ENCODE data around the gene AGTPBP1. TPM values are rescaled to one million over a fixed set of nuclear protein-coding genes. Genes with fewer than 3 reads are reported as not detected.

Gene AGTPBP1
- total RNA-seq, 1 donor from 2014 or later = 12.2 TPM

DNA sequence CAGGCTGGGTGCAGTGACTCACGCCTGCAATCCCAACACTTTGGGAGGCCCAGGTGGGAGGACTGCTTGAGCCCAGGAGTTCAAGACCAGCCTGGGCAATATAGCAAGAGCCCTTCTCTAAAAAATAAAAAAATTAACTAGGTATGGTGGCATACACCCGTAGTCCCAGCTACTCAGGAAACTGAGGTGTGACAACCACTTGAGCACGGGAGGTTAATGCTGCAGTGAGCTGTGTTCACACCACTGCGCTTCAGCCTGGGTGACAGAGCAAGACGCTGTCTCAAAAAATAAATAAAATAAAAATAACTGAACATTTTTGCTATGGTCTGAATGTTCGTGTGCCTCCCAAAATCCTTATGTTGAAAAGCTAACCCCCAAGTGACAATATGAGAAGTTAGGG lies 24.5 kb downstream of the AGTPBP1 start:
- no peak for DNase-seq (ENCODE audit: low spot score)

DNA sequence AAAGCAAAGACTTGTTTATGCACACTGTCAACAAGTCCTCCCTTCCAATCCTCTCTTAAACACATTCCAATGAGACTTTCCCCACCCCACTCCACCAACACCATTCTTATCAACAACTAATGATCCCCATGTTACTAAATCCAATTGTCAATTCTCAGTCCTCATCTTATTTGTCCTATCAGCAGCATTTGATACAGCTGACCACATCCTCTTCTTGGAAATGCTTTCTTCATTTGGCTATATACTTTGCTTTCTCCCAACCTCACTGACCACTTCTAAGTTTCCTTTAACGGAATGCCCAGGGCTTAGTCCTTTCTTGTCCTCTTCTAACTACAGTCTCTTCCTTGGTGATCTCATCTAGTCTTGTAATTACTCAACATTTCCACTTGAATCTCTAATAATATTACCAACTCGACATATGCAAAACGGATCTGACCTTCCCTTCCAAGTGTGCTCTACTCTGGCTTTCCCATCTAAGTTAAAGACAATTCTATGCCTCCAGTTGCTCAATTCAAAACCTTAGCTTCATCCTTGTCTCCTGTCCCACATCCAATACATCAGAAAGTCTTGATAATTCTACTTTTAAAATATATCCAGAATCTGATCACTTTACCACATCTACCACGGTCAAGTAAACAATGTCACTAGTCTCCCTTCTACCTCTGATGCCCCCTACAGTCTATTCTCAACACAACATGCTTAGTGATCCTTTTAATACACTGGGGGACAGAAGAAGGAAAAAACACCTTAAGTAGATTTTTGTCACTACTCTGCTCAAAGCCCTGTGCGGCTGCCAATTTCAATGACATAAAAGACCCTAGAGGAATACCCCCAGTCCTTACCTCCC lies 25.5 kb downstream of the AGTPBP1 start:
- DNase-seq (ENCODE audit: low spot score) = no peak

DNA sequence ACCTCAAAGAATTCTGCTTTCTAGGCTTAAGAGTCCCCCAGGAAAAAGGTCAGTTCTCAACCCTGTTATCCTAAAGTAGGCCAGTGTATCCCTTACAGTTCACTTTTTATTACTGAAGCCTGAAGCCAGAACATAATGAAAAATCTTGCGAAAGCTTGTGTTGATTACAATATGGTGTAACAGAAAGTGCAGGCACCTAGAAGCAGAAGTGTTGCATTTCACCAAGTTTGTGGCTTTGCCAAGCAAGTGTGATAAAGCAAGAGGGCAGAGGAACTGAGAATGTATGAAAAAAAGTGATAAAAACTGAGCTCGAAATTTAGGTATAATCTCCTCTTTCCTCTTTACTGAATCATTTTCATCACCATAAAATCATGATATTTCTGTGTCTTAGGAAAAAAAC lies 26.2 kb downstream of the AGTPBP1 start:
- DNase-seq (ENCODE audit: low spot score) = no peak

DNA sequence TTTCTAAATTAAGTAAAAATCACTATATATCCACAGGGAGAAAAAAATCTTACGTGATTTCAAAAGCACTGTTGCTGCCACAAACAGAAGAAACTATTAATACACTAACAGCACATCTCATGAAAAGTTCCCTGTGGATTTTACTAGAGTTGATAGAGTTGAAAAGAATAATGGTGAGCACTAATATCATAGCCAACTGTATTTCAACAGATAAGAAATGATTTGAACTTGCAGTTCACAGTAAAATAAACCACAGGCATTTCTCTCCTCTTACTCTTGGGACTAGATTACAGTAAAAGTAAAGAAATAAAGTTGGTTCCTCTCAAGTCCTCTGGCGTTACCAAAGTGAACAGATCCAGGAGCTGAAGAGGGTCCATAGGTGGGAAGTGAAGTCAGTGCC lies 27.9 kb downstream of the AGTPBP1 start:
- DNase-seq (ENCODE audit: low spot score) = no peak

DNA sequence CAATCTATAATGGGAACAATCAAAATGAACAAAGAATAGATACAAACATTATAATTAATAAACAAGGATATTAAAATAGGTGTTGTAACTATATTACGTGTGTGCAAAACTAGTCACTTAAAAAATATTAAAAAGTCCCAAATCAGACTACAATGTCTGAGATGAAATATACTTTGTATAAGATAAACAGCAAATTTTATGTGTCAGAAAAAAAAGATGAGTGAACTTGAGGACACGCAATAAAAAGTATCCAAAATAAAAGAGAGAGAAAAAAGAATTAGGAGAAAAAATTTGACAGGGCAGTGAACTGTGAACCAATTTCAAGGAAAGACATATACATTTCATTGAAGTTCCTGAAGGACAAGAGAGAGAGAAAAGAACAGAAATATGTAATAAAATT lies 37.0 kb downstream of the AGTPBP1 start:
- DNase-seq (ENCODE audit: low spot score) = no peak

DNA sequence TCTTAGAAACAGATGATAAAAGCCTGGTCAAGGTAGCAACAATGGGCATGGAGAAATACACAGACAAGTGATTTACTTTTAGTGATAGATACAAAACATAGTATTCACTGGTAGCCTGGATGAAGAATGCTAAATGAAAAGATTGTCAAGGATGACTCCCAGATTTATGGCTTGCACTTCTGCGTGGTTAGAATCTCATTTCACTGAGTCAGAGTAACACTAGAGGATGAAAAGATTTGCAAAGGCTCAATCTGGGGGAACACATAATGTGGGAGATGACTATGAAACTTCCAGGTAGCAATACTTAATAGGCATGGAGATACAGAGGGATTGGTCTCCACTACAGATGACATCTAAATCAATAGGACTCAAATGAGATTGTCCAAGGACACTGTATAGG lies 38.4 kb downstream of the AGTPBP1 start:
- no peak for DNase-seq (ENCODE audit: low spot score)

DNA sequence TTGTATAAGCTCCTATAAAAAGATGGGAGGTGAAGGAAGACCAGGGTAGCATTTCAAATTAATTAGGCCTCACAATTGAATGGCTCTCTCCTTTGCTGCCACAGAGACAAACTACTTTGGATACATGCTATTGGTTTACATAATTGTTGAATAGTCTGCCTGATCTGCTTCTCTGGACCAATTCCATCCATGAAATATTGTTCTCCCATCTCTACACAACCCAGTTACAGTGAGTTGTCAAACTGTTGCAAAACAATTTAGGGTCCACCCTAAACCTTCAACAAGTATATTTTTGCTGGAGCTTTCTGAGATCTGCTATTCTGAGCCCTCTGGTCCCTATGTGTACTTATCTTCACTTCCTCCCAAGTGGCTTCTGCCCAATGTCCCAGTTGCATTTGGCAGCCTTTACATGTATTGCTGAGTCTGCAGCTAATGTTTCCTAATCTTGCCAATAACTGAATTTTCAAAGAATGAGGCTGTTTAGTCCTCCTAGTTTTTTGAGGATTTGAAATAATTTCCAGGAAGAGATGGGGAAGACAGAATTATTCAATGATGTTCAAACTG lies 38.9 kb downstream of the AGTPBP1 start:
- DNase-seq (ENCODE audit: low spot score) = no peak

DNA sequence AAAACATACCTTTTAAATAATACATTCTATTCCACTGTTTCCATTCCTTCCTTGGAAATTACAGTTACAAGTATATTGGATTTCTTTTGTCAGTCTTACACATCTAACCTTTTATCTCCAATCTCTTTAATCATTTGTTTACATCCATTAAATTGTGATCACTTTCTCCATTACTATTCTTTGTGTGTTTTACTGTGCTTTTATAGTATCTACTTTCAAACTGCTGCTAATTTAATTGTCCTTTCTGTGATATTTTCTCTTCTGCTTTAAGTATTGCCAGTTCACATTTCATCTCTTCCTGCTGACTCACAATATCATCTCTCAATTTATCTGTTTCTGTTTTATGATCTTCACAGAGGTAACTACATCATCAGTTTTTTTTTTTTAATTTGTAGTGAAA lies 39.6 kb downstream of the AGTPBP1 start:
- DNase-seq (ENCODE audit: low spot score) = no peak

DNA sequence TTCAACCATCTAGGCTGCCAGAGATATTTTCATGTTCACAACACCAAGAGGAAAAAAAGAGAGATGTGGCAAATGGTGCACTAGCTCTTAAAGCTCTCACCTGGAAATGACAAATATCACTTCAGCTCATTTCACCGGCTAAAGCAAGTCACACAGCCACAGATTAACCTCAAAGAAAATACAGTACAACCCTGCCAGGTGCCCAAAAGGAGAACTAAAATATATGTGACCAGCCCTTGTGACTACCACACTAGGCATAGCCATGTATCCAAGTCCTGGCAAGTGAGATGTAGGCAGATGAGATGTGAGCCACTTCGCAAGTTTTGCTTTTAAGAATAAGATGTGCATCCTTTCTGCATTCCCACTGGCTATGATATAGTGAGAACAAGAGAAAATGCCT lies 41.4 kb downstream of the AGTPBP1 start:
- DNase-seq (ENCODE audit: low spot score) = no peak

DNA sequence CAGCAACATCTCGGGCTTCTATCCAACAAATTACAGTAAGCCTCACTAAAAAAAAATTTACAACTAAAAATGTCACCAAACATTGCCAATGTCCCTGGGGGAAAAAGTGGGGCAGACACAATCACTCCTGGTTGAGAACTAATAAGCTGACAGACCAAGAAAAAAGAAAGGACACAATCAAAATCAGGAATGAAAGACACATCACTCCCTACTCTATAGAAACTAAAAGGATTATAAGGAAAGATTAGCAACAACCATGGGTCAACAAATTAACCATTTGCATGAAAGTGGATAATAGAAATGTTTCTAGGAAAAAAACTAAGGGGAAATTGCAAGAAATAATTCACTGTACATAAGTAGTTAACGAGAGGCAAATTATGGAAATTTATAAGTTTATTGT lies 53.4 kb downstream of the AGTPBP1 start:
- DNase-seq (ENCODE audit: low spot score) = no peak

DNA sequence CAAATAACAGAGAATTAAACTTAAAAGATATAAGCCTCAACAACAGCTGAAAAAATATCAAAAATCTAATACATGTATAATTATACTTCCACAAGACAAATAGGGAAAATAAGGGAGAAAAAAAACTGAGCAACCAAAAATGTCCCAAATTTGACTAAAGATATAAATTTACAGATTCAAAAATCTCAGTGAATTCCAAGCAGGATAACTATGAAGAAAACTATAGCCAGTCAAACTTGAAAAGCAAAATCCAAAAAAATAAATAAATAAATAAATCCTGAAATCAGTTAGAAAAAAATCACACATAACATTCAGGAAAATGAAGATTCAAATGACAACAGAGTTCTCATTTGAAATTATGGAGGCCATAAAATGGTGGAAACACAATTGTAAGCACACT lies 56.7 kb downstream of the AGTPBP1 start:
- DNase-seq (ENCODE audit: low spot score) = no peak

DNA sequence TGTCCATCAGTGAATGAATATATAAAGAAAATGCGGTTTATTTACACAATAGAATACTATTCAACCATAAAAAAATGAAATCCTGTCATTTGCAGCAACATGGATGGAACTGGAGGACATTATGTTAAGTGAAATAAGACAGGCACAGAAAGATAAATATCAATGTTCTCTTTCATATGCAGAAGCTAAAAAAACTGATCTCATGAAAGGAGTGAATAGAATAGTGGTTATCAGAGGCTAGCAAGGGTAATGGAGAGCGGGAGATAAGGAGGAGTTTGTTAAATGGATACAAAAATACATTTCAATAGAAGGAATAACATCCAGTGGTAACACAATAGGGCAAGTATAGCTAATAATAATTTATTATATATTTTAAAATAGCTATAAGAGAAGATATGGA lies 65.0 kb downstream of the AGTPBP1 start:
- DNase-seq (ENCODE audit: low spot score) = no peak

DNA sequence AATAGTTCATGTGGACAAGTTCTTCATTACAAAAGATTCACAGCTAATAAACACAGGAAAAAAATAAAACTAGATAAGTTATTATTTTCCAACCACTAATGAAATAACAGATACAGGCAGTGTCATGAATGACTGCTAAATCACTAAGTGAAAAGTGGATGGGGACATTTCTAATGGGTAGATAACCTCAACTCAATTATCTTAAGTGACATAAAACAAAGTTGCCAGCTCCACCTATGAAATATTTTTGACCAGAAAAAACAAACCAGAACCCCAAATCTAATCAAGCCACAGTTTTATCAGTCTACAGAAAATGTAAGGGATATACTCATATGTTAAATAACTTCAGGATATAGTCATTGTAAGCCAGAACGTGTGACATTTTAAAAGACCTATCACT lies 74.4 kb downstream of the AGTPBP1 start:
- DNase-seq (ENCODE audit: low spot score) = no peak

DNA sequence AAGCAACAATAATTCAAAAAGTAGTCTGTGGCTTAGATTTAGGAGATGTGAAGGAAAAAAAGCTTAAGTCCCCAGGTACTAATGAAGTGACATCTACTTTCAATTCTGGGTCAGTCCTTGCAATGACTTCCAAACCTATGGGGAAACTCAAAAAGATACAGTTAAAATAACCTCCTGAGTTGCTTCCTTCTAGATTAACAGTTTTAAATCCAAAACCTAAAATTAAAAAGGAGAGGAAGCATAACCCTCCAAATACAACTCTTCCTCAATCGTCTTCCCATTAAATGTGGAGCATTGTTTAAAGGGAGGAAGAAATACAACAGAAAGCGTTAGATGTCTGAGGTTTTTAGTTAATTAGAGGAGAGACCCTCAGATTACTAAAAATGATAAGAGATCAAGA lies 75.7 kb downstream of the AGTPBP1 start:
- no peak for DNase-seq (ENCODE audit: low spot score)

DNA sequence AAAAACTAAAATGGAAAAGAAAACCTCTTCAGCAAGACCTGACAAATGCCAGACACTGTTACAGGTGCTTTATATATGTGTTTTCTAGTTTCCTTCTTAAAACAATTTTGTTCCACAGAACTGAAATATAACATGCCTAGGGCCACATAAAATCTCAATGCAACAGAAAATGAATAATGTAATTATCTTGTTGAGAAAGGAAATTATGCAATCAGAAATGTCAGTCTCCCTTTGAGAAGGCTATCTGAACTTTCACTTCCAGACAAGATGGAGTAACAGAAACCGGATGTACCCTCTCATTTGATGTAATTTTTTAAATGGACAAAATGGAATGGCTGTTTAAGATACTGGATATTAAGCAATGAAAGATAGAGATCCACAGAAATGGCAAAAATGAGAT lies 79.2 kb downstream of the AGTPBP1 start:
- DNase-seq (ENCODE audit: low spot score) = no peak

DNA sequence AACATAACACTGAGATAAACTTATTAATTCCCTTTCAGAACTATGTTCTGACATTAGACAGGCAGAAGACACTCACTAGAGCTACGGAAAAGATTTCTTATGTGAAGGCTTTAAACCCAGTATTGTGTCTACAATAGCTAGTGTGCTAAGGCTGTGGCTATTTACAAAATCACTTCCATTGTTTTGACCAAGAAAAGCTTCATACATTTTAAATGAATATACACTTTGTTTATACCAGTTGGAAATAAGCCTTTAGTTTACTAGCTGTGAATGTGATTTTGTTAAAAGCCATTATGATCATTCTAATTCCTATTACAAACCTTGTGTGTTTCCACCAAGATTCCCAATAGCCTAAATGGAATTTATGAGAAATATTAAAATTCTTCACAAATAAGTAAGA lies 83.0 kb downstream of the AGTPBP1 start:
- DNase-seq (ENCODE audit: low spot score) = no peak

DNA sequence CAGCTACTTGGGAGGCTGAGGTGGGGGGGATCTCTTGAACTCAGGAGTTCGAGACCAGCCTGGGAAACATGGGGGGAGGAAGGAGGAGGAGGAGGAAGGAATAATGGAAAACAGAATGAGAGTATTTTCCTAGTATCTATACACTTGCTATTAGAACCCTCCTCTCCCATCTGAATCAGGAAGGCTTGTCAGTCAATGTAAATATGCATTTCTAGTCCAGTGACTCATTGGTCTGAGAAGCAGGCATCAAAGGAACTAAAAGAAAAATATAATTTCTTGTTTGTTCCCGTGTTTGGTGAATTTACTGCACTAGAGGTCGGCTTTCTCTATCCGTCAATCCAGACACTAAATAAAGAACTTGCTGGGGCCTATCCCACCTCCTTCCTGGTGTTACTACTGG lies 88.6 kb downstream of the AGTPBP1 start:
- no peak for DNase-seq (ENCODE audit: low spot score)

DNA sequence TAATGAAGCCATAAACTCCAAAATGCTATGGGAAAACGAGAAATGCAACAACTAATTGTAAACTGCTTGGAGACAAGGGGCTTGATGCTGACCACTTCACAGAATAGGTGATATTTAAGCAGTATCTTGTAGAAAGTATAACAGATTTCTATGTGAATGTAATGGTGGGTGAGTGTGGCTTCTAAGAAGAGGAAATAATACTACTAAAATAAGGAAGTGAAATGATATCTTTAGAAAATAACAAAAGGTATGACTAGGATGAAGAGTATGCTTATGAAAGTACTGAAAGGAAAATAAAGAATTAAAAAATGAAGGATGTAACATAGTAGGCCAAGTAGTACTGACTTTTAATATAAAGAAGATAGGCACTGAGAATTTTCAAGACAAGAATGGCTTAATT lies 94.2 kb downstream of the AGTPBP1 start:
- DNase-seq (ENCODE audit: low spot score) = no peak

DNA sequence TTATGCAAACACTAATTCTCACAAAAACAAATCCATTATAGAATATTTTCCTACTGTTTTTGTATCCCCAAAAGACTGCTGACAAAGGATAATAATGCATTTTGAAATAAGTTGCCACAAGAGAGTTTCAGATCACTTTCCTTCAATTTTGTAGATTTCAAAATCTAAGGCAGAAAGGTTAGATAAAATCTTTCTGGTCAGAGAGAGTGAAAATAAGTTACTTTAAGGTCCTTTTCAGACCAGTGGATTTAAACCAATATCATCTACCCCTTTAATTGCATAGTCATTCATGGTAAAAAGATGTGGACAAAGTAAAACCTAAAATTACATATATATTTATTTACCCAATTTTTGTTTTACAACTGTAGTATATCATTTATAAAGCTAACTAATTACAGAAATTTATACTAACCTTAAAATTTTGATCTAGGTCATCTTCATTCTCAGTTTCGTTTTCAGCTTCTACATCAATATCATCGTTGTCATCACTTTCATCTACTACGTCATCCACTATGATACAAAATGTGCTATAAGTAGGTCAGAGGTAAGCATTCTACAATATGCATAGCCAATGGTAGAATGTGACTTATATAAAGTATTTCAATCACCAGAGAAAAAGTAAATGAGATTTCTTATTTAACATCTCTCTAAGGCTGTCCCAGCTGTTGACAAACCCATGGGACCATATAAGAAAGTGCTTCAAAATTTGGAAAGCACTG lies 95.7 kb downstream of the AGTPBP1 start:
- no peak for DNase-seq (ENCODE audit: low spot score)

DNA sequence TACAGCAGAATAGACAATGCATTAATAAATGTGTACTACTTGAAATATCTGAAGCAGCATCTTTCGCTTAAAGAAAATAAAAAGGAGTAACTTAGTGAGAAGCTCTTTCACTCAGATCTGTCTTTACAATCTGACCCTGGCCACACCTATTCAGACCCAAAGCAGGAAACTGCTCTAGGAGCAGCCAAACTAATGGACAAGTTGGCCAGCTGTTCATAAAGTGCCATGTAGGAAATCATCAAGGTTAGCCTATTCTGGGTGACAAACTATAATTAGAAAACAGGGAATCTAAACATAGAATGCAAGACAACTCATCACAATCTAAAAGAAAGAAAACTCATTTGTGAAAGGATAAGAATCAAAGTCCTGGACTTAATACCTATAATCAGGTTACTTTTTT lies 101.3 kb downstream of the AGTPBP1 start:
- DNase-seq (ENCODE audit: low spot score) = no peak

DNA sequence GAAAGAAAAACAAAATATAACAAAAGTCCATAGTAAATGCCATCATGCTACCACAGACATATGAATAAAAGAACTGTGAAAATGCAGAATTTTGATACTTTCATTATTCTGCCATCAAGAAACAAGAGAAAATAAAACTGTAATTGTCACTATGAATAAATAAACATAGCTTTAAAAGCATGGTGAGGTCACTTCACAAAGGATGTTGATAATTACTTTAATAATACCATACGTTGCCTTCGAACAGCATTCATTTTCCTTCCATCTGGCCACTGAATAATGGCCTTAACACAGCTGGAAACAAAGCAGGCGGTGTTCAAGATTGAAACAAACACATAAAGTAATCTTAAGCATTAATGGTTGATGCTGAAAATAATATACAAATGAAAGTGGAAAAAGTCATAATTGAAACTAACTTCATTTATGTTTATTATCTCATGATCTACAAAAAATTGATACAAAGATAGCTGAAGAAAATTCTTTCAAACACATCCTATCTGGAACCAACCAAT lies 102.0 kb downstream of the AGTPBP1 start:
- no peak for DNase-seq (ENCODE audit: low spot score)

DNA sequence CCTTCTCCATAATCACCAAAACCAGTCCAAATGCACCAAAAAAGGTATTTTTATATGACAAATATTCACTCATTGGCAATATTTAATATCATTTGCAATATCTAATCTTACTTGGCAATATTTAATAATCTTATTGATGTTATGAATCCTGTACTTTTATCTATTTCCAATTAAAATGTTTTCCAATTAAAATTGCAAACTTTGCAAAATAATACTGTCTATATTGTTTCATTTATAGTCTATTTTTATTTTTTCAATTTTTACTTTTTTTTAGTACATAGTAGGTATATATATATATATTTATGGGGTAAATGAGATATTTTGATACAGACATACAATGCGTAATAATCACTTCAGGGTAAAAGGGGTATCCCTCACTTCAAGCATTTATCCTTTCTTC lies 109.9 kb downstream of the AGTPBP1 start:
- DNase-seq (ENCODE audit: low spot score) = no peak

DNA sequence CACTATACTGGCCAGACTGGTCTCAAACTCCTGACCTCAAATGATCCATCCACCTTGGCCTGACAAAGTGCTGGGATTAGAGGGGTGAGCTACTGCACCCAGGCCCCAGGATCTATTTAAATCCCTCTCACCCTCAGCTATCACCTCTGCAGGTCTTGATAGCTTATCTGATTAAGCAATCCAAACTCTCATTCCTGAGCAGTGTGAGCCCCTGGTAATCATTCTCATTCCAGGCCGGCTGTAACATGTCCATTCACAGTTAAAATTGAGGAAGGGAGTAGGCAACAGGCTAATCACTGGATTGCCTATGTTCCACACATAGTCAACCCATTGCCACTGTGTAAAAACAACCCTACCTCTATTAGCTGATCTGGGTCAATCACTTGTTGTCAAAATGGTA lies 111.1 kb downstream of the AGTPBP1 start:
- no peak for DNase-seq (ENCODE audit: low spot score)

Data from mucosa of gallbladder (tissue), 1 donor.